ENCODE measurements around the gene UNC45A.

DNA sequence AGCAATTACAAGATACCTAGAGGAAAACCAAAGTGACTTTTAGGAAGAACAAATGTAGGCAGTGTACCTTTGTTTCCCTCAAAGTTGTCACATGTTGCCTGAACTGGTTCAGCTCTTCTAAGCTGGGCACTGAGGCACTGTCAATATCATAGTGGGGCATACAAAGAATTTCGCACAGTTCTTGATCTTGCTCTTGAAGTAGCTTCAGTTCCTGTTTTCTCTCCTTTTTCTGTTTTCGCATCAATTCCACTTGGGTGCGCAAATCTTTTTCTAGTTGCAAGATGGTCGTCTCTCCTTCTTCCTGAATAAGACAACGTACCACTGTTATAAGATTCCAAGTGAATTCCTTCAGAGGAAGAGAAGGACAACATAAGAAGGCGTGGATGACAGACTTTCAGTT lies 46.6 kb downstream of the UNC45A start:
- no peak for TF ChIP-seq EZH2 (IDR thresholded peaks at IDR 0.05; ENCODE audit: insufficient read depth, poor library complexity, severe bottlenecking)
- TF ChIP-seq EZH2phosphoT487 (IDR thresholded peaks at IDR 0.05; ENCODE audit: insufficient read depth, low read depth), result no peak
